Cardiac muscle cell (in vitro differentiated cells and primary cell): ENCODE measurements around the gene TMEM163. TPM values are rescaled to one million over a fixed set of nuclear protein-coding genes. Genes with fewer than 3 reads are reported as not detected.
A peak's percentile ranks its signal among the peaks of the same experiment; 100 is the strongest.

Source experiments
- DNase-seq, 2 donors: peaks; one replicate each; pipeline versions ENCODE4 v3.0.0 to v3.0.0-alpha.2; 2010 to 2017; ENCODE audit warnings: low read depth in 1 of 2, low spot score in 1 of 2
- H3K27ac ChIP-seq: fragments of 200-600 bp; sonication (generic); 2 replicates; pipeline ENCODE4 v1.5.1; 2016
- H3K27me3 ChIP-seq: fragments of 200-600 bp; sonication (generic); 2 replicates; pipeline ENCODE4 v1.6.0; 2016; ENCODE audit warnings: control low read depth
- H3K36me3 ChIP-seq: fragments of 200-600 bp; sonication (generic); 2 replicates; pipeline ENCODE4 v1.5.1; 2016; ENCODE audit warnings: control low read depth
- H3K4me1 ChIP-seq: fragments of 200-600 bp; sonication (generic); 2 replicates; pipeline ENCODE4 v1.8.1; 2017; ENCODE audit warnings: low read depth, mild to moderate bottlenecking, mixed run types
- H3K4me3 ChIP-seq: fragments of 200-600 bp; sonication (generic); 2 replicates; pipeline ENCODE4 v1.5.1; 2016; ENCODE audit warnings: mild to moderate bottlenecking
- H3K9me3 ChIP-seq: fragments of 200-600 bp; sonication (generic); 2 replicates; pipeline ENCODE4 v1.5.1; 2017; ENCODE audit warnings: low read depth, mild to moderate bottlenecking, control low read depth
- CTCF ChIP-seq: IDR thresholded peaks from 2 replicates; pipeline ENCODE4 v1.5.1; 2012; ENCODE audit warnings: low read depth, mild to moderate bottlenecking, low read length
- polyA plus RNA-seq: library from polyadenylated mRNA; unstranded; fragments of >200 nt; fragmentation: Nextera tagmentation; extraction: Ambion mirVana; gene quantifications from 2 replicates; pipeline ENCODE4 v1.2.1, GENCODE V29; 2016
- total RNA-seq: library from RNA; depleted of rRNA; stranded (reverse); fragments of >200 nt; gene quantifications from 2 replicates; pipeline ENCODE4 v1.2.3, GENCODE V29; 2016

TMEM163 gene
- total and polyA plus RNA-seq, 2 experiments from 2014 or later: 45.8 to 58.1 TPM

DNA sequence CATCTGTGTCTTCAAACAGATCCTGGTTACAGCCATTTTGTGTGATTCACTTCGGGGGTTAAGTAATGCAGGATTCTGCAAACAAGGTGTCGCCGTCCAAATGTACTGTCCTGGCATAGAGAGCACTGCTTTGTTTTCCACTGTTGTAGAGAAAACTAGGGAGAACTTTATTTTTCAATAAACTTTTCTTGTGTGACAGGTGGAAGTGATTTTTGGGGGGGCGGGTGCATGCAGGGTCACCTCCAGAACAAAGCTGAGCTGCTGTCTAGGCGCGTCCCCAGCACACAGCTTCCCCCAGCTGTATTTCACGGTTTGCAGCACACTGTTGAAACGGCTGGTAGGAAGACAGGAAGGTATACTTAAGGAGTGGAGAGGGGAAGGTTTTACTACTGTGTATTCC, 264.4 kb downstream of the TMEM163 start:
- Histone ChIP-seq H3K27ac (peak overlapping the region; percentile 6), H3K4me3 (no peak overlapping the region), H3K36me3 (peaks cover 10% of the 10 kb centered on the region), H3K9me3 (no peaks in the 10 kb centered on the region), H3K4me1 (no peaks in the 10 kb centered on the region), H3K27me3 (no peaks in the 10 kb centered on the region)
- no peak for TF ChIP-seq CTCF
- DNase-seq: no peak

DNA sequence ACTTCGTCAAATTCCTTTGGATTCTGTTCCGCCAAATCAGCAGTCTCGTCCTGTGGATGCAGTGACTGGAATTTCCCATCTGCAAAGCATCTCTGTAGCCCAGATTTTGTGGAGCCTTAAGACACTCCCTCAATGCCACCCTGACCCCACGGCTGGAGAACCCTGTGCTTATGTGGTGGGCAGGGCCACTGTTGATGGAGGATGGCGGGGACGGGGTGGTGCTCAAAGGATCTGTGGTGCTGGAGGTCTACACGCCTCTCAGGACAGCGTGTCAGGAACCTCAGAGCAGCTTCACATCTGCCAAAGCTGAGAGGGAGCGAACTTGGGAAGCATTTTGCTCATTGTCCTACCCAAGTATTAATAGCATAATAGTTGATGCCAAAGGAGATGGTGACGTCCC, 264.8 kb downstream of the TMEM163 start:
- H3K36me3 ChIP-seq: peaks cover 13% of the 10 kb centered on the region
- no peak overlapping the region for H3K4me3 ChIP-seq
- H3K4me1 ChIP-seq: no peaks in the 10 kb centered on the region
- H3K27ac ChIP-seq: peak overlapping the region; percentile 6
- H3K9me3 ChIP-seq: no peaks in the 10 kb centered on the region
- TF ChIP-seq CTCF: no peak
- no peak for DNase-seq
- no peaks in the 10 kb centered on the region for H3K27me3 ChIP-seq

GRCh38 chr2:134453476-134453875, 265.3 kb downstream of the TMEM163 start:
- Histone ChIP-seq H3K27ac (peak overlapping the region; percentile 9), H3K4me1 (no peaks in the 10 kb centered on the region), H3K9me3 (no peaks in the 10 kb centered on the region), H3K36me3 (peaks cover 16% of the 10 kb centered on the region), H3K27me3 (no peaks in the 10 kb centered on the region), H3K4me3 (no peak overlapping the region)
- TF ChIP-seq CTCF: no peak
- DNase-seq: no peak

DNA sequence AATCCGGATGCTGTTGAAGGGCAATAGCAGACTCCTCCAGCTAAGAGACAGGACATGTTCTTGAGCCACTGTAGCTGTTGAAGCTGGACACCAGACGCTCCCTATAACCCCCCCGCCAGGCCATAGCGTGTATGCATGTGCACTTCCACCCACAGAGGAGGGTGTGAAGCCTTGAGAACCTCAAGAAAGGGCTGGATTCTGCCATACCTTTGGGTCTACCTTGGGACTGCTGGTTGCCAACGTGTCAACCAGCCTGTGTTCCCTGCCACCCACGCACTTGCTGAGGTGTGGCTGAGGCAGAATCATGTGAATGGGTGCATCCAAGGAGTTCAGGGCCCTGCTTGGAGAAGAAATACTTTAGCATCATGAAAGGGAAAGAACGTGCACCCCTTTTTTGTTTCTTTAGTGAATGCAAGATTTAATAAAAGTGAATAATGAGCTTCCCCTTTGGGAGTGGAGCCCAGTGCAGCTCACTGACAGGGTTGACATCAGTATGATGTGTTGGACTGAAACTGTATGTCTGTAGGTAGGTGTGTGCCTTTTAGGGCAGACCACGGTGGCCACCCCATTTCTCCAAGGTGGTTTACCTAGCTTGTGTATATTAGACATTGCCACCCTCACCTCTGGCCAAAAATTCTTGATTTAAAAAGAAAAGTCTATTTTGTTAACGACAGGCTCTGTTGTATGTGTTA, 266.6 kb downstream of the TMEM163 start:
- Histone ChIP-seq H3K27me3 (no peaks in the 10 kb centered on the region), H3K4me1 (no peaks in the 10 kb centered on the region), H3K4me3 (no peak overlapping the region), H3K27ac (no peak overlapping the region), H3K36me3 (peaks cover 13% of the 10 kb centered on the region), H3K9me3 (no peaks in the 10 kb centered on the region)
- TF ChIP-seq CTCF: no peak
- no peak for DNase-seq

GRCh38 chr2:134451347-134451630, 267.5 kb downstream of the TMEM163 start:
- Histone ChIP-seq H3K4me1 (no peaks in the 10 kb centered on the region), H3K27me3 (no peaks in the 10 kb centered on the region), H3K27ac (no peak overlapping the region), H3K9me3 (no peaks in the 10 kb centered on the region), H3K36me3 (peaks cover 13% of the 10 kb centered on the region), H3K4me3 (no peak overlapping the region)
- no peak for TF ChIP-seq CTCF
- no peak for DNase-seq
